SK-N-SH (cell line): ENCODE data around the gene CDX1. TPM values are rescaled to one million over a fixed set of nuclear protein-coding genes. Genes with fewer than 3 reads are reported as not detected.

Source experiments
- CTCF ChIA-PET: fragments of 300-600, 350-600 bp; formaldehyde crosslinking; extraction: SDS; loops from one replicate; lab custom pipeline; 2021; lab: Yijun Ruan, JAX
- POLR2A ChIA-PET: fragments of 350-600 bp; sonication (Branson Sonifier 250); formaldehyde crosslinking; extraction: SDS; loops from one replicate; lab custom pipeline; 2020; ENCODE audit warnings: antibody characterized with exemption, inconsistent platforms; lab: Yijun Ruan, JAX
- DNase-seq: peaks from one replicate; pipeline ENCODE4 v3.0.0; 2012
- H2AFZ ChIP-seq: fragments of 200-600 bp; sonication (generic); 2 replicates; pipeline ENCODE4 v1.8.1; 2016; ENCODE audit warnings: antibody characterized with exemption, mild to moderate bottlenecking, low read depth
- H3F3A ChIP-seq: fragments of 200-600 bp; sonication (generic); replicated peaks from 2 replicates; pipeline ENCODE3; 2016; ENCODE audit warnings: antibody characterized with exemption, mild to moderate bottlenecking; ENCODE audit not compliant: insufficient read depth
- H3K27ac ChIP-seq, 2 experiments: fragments of 200-500 bp in 1 of 2; fragments of 200-600 bp in 1 of 2; sonication (Bioruptor generic) in 1 of 2; sonication (generic), shearing (Covaris generic) in 1 of 2; 2 replicates each; pipeline versions ENCODE4 v1.5.1 to v1.6.1; 2014 to 2016; ENCODE audit warnings: low read depth in 2 of 2, inconsistent platforms in 1 of 2, low read length in 1 of 2, mild to moderate bottlenecking in 1 of 2, mixed read lengths in 1 of 2
- H3K27me3 ChIP-seq: fragments of 200-600 bp; sonication (generic), shearing (Covaris generic); 2 replicates; pipeline ENCODE4 v1.6.1; 2016; ENCODE audit warnings: mixed run types; ENCODE audit not compliant: insufficient read depth
- H3K36me3 ChIP-seq, 2 experiments: fragments of 200-500 bp in 1 of 2; fragments of 200-600 bp in 1 of 2; sonication (Bioruptor generic) in 1 of 2; sonication (generic) in 1 of 2; replicated peaks in 1 of 2; 2 replicates each; pipeline versions ENCODE3 to v1.5.1; 2014 to 2016; ENCODE audit warnings: low read length in 1 of 2, mild to moderate bottlenecking in 1 of 2; ENCODE audit not compliant: insufficient read depth in 2 of 2, control insufficient read depth in 1 of 2
- H3K4me1 ChIP-seq, 2 experiments: fragments of 200-500 bp in 1 of 2; fragments of 200-600 bp in 1 of 2; sonication (Bioruptor generic) in 1 of 2; sonication (generic), shearing (Covaris generic) in 1 of 2; 2 replicates each; pipeline versions ENCODE4 v1.5.1 to v1.6.1; 2014 to 2016; ENCODE audit warnings: low read depth in 1 of 2, low read length in 1 of 2, mixed run types in 1 of 2; ENCODE audit not compliant: insufficient read depth in 2 of 2, control insufficient read depth in 1 of 2
- H3K4me2 ChIP-seq: fragments of 200-600 bp; sonication (generic), shearing (Covaris generic); 2 replicates; pipeline ENCODE4 v1.6.1; 2017; ENCODE audit warnings: mixed run types
- H3K4me3 ChIP-seq, 2 experiments: fragments of 200-500 bp in 1 of 2; fragments of 200-600 bp in 1 of 2; sonication (Bioruptor generic) in 1 of 2; sonication (generic), shearing (Covaris generic) in 1 of 2; 2 replicates each; pipeline versions ENCODE4 v1.5.1 to v1.8.1; 2014 to 2016; ENCODE audit warnings: low read depth in 2 of 2, inconsistent platforms in 1 of 2, low read length in 1 of 2, mild to moderate bottlenecking in 1 of 2, mixed read lengths in 1 of 2, moderate library complexity in 1 of 2
- H3K79me2 ChIP-seq: fragments of 200-600 bp; sonication (generic); 2 replicates; pipeline ENCODE4 v1.8.1; 2017; ENCODE audit warnings: mild to moderate bottlenecking; ENCODE audit not compliant: insufficient read depth
- H3K9ac ChIP-seq: fragments of 200-600 bp; sonication (generic); 2 replicates; pipeline ENCODE4 v1.6.1; 2017; ENCODE audit warnings: mixed run types
- H3K9me2 ChIP-seq: fragments of 200-600 bp; sonication (generic); 2 replicates; pipeline ENCODE4 v1.6.1; 2017; ENCODE audit warnings: mixed run types
- H3K9me3 ChIP-seq: fragments of 200-600 bp; sonication (generic); 2 replicates; pipeline ENCODE4 v1.6.1; 2017; ENCODE audit warnings: mixed run types, mild to moderate bottlenecking, moderate library complexity
- H4K20me1 ChIP-seq: fragments of 200-600 bp; sonication (generic); 2 replicates; pipeline ENCODE4 v1.6.1; 2017; ENCODE audit warnings: mild to moderate bottlenecking, mixed run types; ENCODE audit not compliant: insufficient read depth
- CHD2 ChIP-seq: fragments of 150-350 bp; IDR thresholded peaks from 2 replicates; pipeline ENCODE4 v1.6.1; 2018; ENCODE audit warnings: low read length; ENCODE audit not compliant: partially characterized antibody
- ELF1 ChIP-seq: IDR thresholded peaks from 2 replicates; pipeline ENCODE4 v1.4.0; 2012
- EP300 ChIP-seq, 2 experiments: IDR thresholded peaks; 2 replicates each; pipeline versions ENCODE4 v1.4.0 to v1.6.1; 2012; ENCODE audit warnings: borderline replicate concordance in 1 of 2, low read depth in 1 of 2, low read length in 1 of 2
- GATA2 ChIP-seq: sonication (generic); formaldehyde crosslinking; IDR thresholded peaks from 2 replicates; pipeline ENCODE4 v1.5.0; 2020; ENCODE audit warnings: mild to moderate bottlenecking, missing genetic modification reagents
- IRF3 ChIP-seq: fragments of 150-350 bp; IDR thresholded peaks from 2 replicates; pipeline ENCODE4 v1.6.1; 2016; ENCODE audit warnings: mild to moderate bottlenecking, low read depth, low read length
- MAX ChIP-seq: IDR thresholded peaks from 2 replicates; pipeline ENCODE4 v1.4.0; 2012; ENCODE audit warnings: low read depth
- NFIC ChIP-seq: IDR thresholded peaks from 2 replicates; pipeline ENCODE4 v1.4.0; 2012; ENCODE audit warnings: borderline replicate concordance
- RAD21 ChIP-seq: IDR thresholded peaks from 2 replicates; pipeline ENCODE4 v1.6.1; 2012; ENCODE audit warnings: mild to moderate bottlenecking, low read length
- RCOR1 ChIP-seq: fragments of 150-350 bp; IDR thresholded peaks from 2 replicates; pipeline ENCODE4 v1.6.1; 2017; ENCODE audit warnings: antibody characterized with exemption, low read length
- REST ChIP-seq: IDR thresholded peaks from 2 replicates; pipeline ENCODE4 v1.6.1; 2012; ENCODE audit warnings: mild to moderate bottlenecking, low read depth, low read length, moderate library complexity
- TAF1 ChIP-seq: IDR thresholded peaks from 2 replicates; pipeline ENCODE4 v1.6.1; 2012; ENCODE audit warnings: low read depth, mild to moderate bottlenecking, low read length, moderate library complexity, borderline replicate concordance
- TCF12 ChIP-seq: IDR thresholded peaks from 2 replicates; pipeline ENCODE4 v1.4.0; 2012
- YY1 ChIP-seq: IDR thresholded peaks from 2 replicates; pipeline ENCODE4 v1.4.0; 2012; ENCODE audit warnings: low read depth, mild to moderate bottlenecking
- WGBS: methylation state at CpG from one replicate; pipeline ENCODE4 v1.1.6; 2017; ENCODE audit warnings: low lambda C conversion rate; 5-methylcytosine and 5-hydroxymethylcytosine counted together
- polyA plus RNA-seq, 3 experiments: library from polyadenylated mRNA; depleted of rRNA; stranded (reverse); fragments of >200 nt; gene quantifications; 2 replicates each; pipeline ENCODE4 v1.2.3, GENCODE V29; 2012

Gene CDX1
- polyA plus RNA-seq, 1 of the 3 experiments (the other 2 are of a cell fraction) = 0.23 TPM

- Histone ChIP-seq H3K9me2 (no peaks in the 10 kb centered on the region), H3K9me3 (no peaks in the 10 kb centered on the region), H3K27me3 (no peaks in the 10 kb centered on the region), H3K4me2 (peak overlapping the region; percentile 74; the same call in 1 of the 2 replicates), H2AFZ (no peak overlapping the region), H4K20me1 (peaks cover under 1% of the 10 kb centered on the region; the same call in 1 of the 2 replicates), H3F3A (peaks cover 41% of the 10 kb centered on the region), H3K9ac (peak overlapping the region; percentile 73; the same call in 1 of the 2 replicates), H3K36me3 (peaks cover 0 to 2% of the 10 kb centered on the region in 2 experiments), H3K27ac (peak overlapping the region; percentile 92 to 99), H3K4me3 (no peak overlapping the region; a peak in 1 of 4 replicates), H3K79me2 (peaks cover 73% of the 10 kb centered on the region), H3K4me1 (peaks cover 54 to 84% of the 10 kb centered on the region in 2 experiments)
- WGBS = 51% methylated on average over 12 of the region's 14 CpGs
- peak; percentile 80 for DNase-seq
- POLR2A ChIA-PET = interaction anchor here (1.5 to 2.3 kb wide), 2 partner anchors 9 to 11 kb away, joined by 5 to 10 read pairs; partner anchors contain the start of gene PDGFRB
- CTCF ChIA-PET = interaction anchor here (0.6 to 3.4 kb wide), 3 partner anchors 10 to 671 kb away, joined by 3 to 16 read pairs (median 3); partner anchors contain the start of gene PDGFRB
- TF ChIP-seq MAX (peak; percentile 63; the same call in 1 of the 2 replicates), TAF1 (no peak), REST (no peak), TCF12 (peak; percentile 42; the same call in 1 of the 2 replicates), YY1 (no peak), NFIC (peak; percentile 44; the same call in 1 of the 2 replicates), GATA2 (CRISPR knock-in tag) (peak; percentile 51; the same call in 1 of the 2 replicates), IRF3 (no peak), CHD2 (peak; percentile 35), RCOR1 (no peak; the same call in 1 of the 2 replicates), RAD21 (0 out of 2 replicates have a peak, but pooled peaks have one; percentile 2), ELF1 (no peak), EP300 (IDR thresholded peaks at IDR 0.05; ENCODE audit: borderline replicate concordance in 1 of 2, low read depth in 1 of 2, low read length in 1 of 2) (peak in 1 of 2 experiments; percentile 63; a peak in 1 of 4 replicates)
Measured at GRCh38 chr5:150144246-150144801, 22.3 kb upstream of the CDX1 start.
